ENCODE data around the gene HHIPL2.

DNA sequence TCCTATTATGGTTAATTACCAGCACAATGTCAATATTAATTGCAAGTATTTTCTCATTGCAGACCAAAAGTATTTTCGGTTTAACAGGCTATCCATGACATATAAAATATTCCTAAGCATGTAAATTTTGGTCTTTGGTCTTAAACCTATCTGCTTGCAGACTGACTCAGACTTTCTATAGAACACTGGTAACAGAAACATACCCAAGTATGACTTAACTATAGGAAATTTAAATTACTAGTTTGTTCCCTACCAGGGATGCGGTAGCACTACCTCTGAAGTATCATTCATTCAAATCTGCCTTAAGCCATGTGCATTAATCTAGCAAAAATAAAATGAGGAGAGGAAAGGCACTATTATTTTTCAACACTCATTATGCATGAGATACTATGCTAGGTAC lies 38.9 kb upstream of the HHIPL2 start:
- no peak for TF ChIP-seq POLR2A (IDR thresholded peaks at IDR 0.05)
- TF ChIP-seq CTCF (IDR thresholded peaks at IDR 0.05 in 4 of 5, conservative IDR thresholded peaks at IDR 0.05 in 1 of 5), result no peak
